ENCODE data around the gene RARRES1.

RARRES1 gene

DNA sequence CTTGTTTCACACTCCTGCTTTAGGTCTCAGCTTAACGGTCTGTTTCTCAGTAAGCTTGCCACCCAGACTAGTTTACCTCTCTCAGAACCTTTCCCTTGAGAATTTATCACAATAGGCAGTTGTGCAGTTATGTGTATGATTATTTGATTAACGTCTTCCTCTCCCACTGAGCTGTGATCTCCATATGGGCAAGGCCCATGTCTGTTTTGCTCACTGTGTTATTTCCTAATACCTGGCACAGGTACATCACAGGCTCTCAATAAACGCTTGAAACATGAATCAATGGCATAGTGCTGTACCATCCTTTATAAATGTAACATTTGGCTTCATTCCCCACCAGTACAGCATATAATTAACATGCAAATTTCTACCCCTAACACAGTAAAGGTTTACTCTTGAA lies 29.1 kb upstream of the RARRES1 start:
- TF ChIP-seq, protein P1, sequence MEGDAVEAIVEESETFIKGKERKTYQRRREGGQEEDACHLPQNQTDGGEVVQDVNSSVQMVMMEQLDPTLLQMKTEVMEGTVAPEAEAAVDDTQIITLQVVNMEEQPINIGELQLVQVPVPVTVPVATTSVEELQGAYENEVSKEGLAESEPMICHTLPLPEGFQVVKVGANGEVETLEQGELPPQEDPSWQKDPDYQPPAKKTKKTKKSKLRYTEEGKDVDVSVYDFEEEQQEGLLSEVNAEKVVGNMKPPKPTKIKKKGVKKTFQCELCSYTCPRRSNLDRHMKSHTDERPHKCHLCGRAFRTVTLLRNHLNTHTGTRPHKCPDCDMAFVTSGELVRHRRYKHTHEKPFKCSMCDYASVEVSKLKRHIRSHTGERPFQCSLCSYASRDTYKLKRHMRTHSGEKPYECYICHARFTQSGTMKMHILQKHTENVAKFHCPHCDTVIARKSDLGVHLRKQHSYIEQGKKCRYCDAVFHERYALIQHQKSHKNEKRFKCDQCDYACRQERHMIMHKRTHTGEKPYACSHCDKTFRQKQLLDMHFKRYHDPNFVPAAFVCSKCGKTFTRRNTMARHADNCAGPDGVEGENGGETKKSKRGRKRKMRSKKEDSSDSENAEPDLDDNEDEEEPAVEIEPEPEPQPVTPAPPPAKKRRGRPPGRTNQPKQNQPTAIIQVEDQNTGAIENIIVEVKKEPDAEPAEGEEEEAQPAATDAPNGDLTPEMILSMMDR (IDR thresholded peaks at IDR 0.05) = no peak

DNA sequence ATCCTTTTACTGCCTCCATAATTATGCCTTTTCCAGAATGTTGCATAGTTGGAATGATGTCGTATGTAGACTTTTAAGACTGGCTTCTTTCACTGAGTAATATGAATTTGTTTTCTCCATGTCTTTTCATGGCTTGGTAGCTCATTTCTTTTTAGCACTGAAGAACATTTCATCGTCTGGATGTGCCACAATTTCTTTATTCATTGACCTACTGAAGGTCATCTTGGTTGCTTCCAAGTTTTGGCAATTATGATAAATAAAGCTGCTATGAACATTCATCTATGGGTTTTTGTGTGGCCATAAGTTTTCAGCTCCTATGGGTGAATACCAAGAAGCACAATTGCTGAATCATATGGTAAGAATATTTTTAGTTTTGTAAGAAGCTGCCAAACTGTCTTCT lies 23.2 kb upstream of the RARRES1 start:
- TF ChIP-seq, protein P1 (IDR thresholded peaks at IDR 0.05) = no peak

DNA sequence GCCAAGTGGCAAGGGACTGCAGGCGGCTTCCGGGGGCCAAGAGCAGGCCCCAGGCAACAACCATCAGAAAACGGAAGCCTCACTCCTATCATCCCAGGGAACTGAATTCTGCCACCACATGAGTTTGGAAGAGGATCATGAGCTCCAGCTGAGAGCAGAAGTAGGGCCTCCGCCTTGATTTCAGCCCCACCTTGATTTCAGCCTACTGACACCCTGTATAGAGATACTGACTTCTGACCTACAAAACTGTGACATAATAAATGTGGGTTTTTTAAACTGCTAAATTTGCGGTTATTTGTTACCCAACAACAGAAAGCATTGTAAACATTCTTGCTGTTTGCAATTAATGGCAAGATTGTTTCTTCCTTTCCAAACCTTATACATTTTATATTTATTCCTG lies 21.6 kb upstream of the RARRES1 start:
- TF ChIP-seq, protein P1 (IDR thresholded peaks at IDR 0.05) = no peak

DNA sequence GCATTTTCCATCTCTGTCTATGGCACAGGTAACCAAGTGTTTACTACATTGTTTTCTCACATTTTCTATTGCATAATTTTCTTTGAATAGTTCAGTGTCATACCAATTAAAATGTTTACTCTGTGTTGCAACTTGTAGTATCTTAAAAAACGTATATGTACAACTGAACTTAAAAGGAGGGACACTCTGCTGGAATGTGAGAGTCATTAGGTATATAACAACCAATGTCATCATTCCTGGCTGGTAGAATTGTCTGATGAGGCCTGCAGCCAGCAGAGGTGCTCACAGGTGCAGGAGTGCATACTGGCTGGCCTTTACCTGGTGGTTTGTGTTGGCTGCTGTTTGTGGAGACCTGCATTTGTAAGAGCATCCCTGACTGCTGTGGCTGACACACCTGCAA lies 19.1 kb upstream of the RARRES1 start:
- TF ChIP-seq, protein P1 (IDR thresholded peaks at IDR 0.05) = no peak

DNA sequence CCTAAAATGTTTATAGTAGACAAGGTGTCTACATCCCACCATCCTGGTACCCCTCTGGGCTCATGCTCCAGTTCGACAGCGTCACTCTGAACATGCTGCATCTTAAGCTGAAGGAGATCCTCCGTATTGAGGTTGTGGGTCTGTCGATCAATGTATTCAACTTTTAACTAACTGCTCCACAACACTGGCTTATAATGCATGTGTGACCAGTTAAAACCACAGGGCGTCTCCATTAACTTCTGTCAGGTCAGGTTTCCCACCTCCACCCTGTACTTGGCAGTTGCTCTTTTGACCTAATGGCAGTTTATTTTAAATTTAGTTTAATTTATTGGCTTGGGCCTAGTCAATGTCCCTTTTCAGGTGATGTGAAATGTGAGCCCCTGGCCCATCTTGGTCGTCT lies 17.8 kb upstream of the RARRES1 start:
- TF ChIP-seq, protein P1 (IDR thresholded peaks at IDR 0.05) = no peak

DNA sequence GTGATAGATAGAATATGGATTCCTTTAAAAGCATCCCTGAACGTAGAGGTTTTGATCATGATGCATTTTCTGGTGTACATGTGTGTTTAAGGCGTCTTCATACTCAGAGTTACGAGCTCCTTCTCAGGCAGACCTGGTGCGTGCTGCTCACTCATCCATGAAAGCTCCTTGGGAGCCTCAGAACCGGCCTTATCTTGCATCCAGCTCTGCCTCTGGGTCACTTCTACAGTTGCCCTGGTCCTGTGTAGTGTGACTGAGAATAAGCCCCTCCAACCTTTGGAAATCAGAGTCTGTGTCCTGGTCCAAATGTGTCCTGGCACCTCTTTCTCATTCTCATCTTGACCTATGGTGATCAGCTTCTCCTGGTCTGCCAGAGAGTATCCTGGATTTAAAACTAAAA lies 17.3 kb upstream of the RARRES1 start:
- TF ChIP-seq, protein P1 (IDR thresholded peaks at IDR 0.05) = no peak

DNA sequence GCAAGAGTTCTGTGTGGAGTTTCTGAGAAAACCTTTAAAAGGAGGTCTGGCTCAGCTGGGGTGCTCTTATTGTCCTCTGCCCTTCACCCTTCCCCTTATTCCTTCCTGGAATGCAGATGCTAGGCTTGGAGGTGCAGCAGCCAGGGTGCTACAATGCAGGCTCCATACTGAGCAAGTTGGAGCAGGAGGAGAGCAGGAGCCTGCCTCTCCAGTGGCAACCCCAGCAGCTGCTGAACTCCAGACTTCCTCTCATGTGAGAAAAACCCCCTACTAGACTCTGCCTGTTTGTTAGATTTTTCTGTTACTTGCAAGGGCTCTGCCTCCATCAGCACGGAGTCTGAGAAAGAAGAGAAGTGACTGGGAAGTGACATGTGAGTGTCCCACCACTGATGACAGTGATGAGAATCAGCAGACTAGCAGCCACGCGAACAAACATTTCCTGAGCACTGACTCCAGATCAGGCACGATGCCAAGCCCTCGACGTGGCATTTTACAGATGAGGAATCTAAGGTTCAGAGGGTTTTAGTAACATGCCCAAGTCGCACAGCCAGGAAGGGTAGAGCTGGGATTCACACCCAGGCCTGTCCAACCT lies 16.1 kb upstream of the RARRES1 start:
- TF ChIP-seq, protein P1 (IDR thresholded peaks at IDR 0.05) = no peak

DNA sequence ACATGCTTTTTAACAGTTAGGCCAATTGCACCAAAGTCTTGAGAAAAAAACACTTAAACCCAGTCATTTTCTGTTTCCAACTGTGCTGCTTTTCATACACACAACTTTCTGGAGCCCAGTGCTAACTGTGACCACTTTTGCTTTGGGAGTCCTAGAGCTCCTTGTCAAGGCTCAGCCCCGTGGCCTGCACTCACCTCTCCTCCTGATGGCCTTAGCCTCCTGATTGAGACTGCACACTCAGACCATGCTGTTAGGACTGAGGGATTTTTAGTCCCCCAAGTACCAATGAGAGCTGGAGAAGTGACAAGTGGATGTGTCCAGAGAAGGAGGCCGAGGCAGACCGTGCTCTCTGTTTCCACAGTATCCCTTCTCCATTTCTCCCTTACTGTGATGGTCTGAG lies 15.2 kb upstream of the RARRES1 start:
- TF ChIP-seq, protein P1 (IDR thresholded peaks at IDR 0.05) = no peak

Data from LNCAP (cell line).